ENCODE data around the gene RIPK4.

DNA sequence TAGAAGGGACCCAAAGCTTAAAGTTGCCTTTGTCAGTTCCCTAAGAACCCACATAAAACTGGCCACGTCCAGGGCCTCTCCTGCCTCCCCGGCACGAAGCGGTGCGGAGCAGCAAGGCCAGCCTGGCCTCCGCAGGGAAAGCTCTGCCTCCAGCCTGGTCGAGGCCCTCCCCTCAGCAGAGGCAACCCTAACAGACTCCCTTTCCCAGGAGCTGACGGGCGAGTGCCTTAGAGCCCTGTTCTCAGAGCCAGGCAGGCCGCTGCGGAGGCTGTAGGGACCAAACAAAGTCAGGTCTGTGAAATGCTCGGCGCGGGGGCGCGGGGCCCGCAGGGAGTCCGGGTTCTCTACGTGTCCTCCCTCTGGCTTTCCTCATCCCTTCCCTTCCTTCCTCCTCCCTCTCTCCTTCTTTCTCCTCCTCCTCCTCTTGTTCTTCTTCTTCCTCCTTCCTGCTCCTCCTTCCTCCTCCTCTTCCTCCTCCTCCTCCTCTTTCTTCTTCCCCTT is 40.7 kb downstream of the RIPK4 start:
- TF ChIP-seq EZH2 (IDR thresholded peaks at IDR 0.05; ENCODE audit: low read length) = no peak
- TF ChIP-seq, protein P1, sequence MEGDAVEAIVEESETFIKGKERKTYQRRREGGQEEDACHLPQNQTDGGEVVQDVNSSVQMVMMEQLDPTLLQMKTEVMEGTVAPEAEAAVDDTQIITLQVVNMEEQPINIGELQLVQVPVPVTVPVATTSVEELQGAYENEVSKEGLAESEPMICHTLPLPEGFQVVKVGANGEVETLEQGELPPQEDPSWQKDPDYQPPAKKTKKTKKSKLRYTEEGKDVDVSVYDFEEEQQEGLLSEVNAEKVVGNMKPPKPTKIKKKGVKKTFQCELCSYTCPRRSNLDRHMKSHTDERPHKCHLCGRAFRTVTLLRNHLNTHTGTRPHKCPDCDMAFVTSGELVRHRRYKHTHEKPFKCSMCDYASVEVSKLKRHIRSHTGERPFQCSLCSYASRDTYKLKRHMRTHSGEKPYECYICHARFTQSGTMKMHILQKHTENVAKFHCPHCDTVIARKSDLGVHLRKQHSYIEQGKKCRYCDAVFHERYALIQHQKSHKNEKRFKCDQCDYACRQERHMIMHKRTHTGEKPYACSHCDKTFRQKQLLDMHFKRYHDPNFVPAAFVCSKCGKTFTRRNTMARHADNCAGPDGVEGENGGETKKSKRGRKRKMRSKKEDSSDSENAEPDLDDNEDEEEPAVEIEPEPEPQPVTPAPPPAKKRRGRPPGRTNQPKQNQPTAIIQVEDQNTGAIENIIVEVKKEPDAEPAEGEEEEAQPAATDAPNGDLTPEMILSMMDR (optimal IDR thresholded peaks at IDR 0.05 in 1 of 3, IDR thresholded peaks at IDR 0.05 in 1 of 3, conservative IDR thresholded peaks at IDR 0.05 in 1 of 3; ENCODE audit: extremely low read depth in 1 of 3, insufficient read depth in 2 of 3, low read length in 3 of 3) = no peak
